ENCODE data around the gene CSMD2. TPM values are rescaled to one million over a fixed set of nuclear protein-coding genes. Genes with fewer than 3 reads are reported as not detected.

CSMD2 gene
- total RNA-seq, 1 donor from 2014 or later, result 0.12 TPM

DNA sequence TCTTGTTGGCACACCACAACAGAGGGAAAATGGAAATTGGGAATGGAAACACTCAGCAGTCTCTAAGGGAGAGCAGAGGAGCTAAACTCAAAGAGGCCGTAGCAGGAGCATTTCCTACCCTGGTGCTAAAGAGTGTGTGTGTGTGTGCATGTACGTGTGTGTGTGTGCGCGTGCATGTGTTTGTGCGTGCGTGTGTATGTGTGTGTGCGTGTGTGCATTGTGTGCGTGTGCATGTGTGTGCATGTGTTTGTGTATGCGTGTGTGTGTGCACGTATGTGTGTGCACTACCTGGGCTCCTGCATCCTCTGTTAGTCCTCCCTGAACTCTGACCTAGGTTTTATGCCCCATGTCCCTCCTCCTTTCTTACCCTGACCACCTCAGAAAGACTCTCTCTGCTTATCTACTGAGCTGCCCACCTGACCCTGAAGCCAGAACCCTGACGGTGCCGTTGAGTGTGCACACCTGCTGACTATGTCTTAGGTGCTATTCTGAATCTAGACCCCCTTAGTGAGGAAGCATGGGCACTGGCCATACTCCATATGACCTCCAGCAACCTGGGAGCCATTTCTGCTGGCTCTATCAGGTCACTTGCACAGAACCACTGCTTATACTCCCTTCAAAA lies 458.3 kb downstream of the CSMD2 start:
- DNase-seq (ENCODE audit: extremely low read depth, low read depth, low spot score), result no peak

DNA sequence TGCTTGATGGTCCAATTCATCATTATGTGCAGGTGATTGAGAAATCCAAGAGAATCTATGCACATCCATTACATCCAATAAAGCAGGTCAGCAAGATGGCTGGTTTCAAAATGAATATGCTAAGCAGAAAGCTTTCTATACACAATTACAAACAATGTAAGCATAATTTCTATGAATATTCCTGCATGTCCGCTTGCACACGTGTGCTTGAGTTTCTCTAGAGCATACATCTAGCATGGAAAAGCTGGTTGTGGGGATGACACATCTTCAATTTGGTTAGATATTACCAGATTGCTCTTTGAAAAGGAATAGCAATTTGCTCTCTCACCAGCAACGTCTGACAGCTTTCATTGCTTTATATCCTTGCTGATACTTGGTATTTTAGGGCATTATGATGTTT lies 461.6 kb downstream of the CSMD2 start:
- no peak for DNase-seq (ENCODE audit: extremely low read depth, low read depth, low spot score)

DNA sequence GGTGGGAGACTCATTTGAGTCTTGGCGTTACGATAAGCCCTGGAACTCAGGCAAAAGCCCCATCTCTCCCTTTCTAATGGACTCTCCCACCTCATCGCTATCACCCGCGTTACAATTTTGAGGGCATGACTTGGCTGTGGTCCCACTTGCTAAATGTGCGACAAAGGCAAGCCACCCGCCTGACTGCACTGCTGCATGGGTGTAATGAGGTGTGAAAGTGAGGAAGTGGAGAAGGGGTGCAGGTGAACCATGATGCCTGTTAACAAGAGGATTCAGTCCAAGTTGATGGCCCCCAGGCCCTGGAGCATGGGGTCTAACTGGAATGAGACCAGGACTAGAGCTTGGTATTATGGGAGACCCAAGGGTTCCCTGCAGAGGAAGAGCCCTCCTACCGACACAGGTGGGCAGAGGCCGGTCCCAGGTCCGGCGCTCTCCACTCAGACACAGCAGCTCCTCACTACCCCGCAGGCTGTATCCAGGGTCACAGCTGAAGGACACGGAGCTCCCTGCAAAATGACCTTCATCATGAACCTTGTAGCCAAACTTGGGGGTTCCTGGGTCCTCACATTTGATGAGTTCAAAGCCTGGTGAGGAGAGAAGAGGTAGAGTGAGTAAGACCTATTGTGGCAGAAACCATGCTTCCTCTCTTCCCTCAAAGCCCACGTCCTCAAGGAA lies 466.5 kb downstream of the CSMD2 start:
- DNase-seq (ENCODE audit: extremely low read depth, low read depth, low spot score), result no peak

DNA sequence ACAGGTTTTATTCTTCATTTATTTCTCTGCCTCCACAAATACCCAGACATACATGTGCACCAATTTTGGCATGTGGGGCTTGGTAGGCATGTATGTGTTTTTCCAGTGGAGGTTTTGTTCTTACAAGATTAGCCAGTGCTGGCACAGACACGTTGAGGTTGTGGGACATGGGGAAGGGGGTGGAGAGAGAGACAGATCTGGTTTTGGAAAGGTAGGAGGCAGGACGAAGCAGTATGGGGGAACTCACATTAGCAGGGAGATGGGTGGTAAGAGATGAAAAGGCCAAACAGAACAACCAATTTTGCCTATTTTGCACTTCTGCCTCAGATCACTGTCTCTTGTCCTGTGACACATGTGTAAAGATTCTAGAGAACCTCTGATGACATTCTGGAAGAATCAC lies 467.2 kb downstream of the CSMD2 start:
- no peak for DNase-seq (ENCODE audit: extremely low read depth, low read depth, low spot score)

DNA sequence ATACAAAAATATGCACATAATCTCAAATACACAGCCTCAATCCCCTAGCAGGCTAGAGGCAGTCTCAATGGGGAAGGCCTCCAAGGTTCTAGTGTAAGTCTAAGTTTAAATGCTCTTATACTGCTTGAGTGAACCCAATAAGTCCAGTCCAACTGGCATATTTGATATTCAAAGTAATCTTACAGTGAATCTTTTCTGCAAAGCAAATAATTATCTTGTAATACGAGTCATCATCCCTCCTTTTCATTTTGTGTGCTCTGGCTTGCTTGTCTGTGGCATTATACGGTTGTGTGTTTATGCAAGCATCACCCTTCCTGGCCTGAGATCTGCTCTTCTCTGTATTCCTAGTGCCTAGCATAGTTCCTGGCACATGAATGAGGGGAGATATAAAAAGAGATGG lies 468.1 kb downstream of the CSMD2 start:
- no peak for DNase-seq (ENCODE audit: extremely low read depth, low read depth, low spot score)

DNA sequence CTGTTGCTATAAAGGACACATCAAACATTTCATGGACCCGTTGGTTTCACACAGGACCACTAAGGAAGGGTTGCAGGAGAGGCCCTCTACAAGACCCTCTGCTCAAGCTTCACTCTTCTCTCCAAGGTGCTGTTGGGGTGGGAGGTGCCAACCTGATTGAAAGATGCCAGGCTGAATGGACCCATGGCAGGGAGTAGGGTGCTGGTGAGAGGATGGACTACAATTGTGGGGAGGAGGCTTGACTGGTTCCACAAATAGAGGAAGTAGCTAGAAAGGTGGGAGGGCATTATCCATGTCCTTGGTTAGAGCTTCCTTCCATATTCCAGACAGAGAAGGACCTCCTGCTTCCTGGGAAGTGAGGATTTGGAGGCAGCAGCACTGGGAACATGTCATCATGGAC lies 468.7 kb downstream of the CSMD2 start:
- DNase-seq (ENCODE audit: extremely low read depth, low read depth, low spot score), result no peak

DNA sequence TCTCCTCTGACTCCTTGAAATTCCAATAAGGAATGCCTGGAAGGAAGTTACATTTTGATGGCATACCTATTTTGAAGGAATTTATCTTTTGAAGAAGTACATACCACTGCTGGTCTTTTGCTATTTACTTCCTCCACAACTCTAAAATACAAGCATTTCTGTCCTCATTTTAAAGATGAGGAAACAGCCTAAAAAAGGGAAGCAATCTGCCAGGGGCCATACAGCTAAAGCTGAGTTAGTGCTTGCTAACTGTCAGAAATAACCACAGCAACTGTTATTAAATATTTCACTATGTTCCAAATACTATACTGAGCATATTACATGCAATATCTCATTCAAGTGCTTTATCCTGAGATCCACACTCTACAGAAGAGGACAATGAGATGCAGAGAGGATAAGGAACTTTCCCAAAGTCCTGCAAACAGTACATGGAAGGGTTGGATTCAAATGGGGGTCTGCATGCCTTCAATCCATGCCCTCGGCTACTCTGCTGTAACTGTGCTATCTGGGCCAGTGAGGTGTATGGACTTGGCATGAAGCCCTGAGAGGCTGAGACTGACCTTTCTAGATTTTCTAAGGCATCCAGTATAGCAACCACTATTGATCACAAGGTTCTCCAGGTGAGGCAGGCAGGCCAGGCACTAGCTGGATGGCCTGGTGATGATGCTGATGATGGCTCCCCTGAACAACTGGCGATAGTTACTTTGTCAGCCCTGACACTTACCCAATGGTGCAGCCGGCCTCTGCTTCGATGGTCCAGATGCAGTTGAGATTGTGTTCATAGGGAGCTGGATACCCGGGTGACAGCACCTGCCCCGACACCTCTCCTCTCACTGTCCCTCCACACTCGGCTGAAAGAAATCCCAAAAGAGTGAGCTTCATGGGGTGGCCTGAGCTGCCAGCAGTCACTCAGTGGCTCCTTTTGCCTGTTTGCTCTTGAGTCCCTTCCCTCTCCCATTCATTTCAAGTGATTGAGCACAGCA lies 472.5 kb downstream of the CSMD2 start:
- no peak for DNase-seq (ENCODE audit: extremely low read depth, low read depth, low spot score)

DNA sequence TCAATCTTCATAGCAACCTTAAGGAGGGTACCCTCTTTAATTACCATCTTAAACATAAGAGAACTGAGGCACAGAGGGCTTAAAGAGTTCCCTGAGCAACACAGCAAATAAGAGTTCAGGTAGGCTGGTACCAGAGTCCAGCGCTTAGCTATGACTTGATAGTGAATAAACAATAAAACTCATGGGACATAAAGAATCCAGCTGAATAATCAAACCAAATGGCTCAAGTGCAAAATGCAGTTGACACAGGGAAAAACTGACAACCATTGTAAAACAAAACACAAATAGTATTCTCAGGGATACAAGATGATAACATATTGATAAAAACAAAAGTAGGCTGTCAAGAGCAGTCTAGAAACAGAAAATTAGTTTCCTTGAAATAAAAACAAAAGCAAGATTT lies 478.0 kb downstream of the CSMD2 start:
- DNase-seq (ENCODE audit: extremely low read depth, low read depth, low spot score), result no peak

DNA sequence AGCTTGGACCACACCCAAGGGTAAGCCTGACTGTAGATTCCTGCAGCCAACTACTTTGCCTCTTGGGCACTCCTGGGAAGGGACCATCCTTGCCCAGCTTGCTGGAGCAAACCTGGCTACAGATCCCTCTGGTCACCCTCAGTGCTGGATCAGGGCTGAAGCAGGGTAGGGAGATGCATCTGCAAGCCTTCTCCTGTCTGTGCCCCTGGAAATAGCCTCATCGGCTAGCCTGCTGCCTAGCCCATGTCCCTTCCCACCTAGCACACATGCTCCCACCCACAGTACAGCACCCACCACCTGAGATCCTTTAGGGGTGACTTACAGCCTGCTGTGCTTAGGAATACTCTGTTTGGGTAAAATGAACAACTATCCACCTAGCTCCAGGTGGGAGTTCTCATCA lies 478.5 kb downstream of the CSMD2 start:
- DNase-seq (ENCODE audit: extremely low read depth, low read depth, low spot score), result no peak

DNA sequence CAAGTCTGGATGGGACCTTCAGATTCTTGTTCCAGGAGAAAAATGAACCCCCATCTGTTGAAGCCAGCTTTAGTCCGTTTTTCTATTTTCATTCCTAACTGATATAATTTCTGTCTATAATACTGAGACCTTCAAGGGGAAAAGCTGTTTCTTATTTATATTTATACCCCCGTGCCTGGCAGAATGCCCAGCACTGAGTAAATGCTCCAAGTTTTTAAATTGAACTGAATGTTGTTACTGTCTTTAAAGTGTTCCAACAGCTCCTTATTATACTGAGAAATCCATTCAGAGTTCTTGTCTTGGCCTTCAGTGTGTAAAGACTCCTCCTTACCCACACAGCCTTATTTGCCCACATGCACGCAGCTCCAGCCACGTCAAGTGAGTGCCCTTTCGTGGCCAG lies 479.8 kb downstream of the CSMD2 start:
- DNase-seq (ENCODE audit: extremely low read depth, low read depth, low spot score), result no peak

DNA sequence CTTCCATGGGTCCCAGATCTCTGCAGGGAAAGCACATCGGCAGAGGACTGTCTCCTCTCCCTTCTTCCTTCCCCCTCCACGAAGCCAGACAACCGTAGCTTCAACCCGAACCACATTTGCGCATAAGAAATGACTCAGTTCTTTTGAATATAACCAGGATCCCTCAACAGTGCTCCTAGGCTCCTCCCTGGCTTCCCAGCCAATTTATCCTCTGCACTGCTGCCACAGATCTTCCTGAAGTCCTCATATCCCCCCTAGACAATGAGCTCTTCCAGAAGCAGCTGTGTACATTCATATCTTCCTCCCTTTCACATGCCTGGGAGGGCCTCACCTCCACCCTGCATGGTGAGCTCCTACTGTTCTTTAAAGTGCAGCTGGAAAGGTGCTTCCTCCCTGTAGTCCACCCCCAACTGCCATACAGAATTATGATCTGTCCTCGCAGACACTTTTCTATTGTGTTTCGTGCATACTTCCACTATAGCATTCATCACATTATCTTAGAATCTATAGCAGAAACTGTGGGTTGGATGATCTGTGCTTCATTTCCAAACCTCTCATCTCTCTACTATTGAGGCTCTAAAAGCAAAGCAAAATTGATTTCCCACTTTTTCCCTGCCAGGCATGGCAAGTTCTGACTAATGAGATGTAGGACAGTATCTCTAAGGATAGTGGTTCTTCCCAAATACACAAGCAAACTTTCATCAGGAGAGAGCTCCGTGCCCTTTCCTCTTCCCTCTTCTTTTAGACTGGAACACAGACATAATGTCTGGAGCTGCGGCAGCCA lies 480.4 kb downstream of the CSMD2 start:
- no peak for DNase-seq (ENCODE audit: extremely low read depth, low read depth, low spot score)

DNA sequence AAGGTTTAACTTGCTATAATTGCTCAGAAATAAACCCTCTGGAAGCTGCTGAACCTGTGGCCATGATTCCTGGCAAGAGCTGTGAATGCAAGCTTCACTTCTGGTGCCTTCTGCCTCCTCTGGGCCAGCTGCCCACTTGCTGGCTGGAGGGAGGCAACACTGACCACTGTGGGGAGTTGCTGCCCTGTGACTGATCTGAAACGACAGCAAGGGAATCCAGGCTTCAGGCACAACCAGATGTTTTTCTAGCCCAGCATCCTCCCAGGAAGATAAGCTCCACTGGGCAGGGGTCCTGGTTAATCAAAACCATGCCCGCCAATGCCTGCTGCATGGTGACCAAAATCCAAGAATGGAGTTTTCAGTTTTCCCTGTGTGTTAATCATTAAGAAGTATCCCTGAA lies 481.1 kb downstream of the CSMD2 start:
- DNase-seq (ENCODE audit: extremely low read depth, low read depth, low spot score), result no peak

DNA sequence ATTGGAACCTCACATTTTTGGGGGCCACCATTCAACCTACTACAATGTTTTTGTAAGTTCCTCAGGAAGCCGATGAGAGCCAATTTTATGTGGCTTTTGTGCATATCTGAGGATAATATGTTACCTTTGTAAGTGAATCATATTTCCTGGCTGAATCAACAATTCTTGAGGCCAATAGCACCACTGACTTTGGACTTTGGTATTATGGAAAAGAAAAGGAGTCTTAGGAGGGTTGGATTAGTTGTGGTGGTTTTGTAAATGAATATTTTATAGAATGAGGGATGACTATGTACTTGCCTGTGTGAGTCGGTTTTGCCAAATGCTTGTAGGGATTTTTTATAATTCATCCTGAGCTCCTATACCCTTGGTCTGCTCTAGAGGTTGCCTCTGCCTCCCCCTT lies 482.7 kb downstream of the CSMD2 start:
- DNase-seq (ENCODE audit: extremely low read depth, low read depth, low spot score), result no peak

DNA sequence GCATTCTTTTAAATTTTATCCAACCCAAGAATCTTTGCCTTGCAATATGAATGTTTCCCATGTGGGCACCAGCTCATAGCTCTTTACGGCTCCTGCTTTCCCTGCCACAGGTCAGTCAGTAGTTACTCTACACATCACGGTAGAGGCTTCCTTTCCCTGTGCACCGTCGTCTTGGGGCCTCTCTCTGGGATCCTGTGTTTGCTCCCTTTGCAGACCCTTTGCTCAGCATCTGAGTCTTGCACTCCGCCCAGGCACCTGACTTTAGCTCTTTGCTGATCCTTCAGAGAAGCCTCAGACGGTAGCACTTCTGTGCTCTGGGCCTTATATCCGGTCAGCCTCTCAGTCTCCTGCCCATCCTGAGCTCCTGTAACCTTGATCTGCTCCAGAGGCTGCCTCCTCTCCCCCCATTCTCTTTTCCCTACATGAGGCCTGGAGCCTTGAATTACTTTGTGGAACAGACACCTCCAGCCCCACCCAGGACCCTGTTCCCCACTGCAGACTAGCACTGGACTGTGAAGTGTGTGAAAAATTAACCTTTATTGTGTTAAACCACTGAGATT lies 484.7 kb downstream of the CSMD2 start:
- DNase-seq (ENCODE audit: extremely low read depth, low read depth, low spot score), result no peak

DNA sequence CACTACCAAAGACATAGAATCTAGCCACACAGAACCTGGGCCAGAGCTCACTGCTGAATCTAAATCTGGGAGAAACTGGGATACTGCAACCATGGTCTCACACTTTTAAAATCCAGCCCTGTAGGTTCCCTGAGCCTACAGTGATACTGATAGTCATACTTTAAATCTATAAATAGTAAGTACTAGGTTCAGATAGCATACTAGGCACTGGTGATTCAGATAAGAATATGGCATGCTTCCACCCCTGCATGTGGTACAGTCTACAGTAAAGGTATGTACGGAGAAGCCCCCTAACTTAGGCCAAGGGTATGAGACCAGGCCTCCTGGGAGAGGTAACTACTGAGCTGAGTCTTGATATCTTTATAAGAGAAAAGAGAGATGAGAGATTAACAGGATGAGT lies 494.5 kb downstream of the CSMD2 start:
- no peak for DNase-seq (ENCODE audit: extremely low read depth, low read depth, low spot score)

DNA sequence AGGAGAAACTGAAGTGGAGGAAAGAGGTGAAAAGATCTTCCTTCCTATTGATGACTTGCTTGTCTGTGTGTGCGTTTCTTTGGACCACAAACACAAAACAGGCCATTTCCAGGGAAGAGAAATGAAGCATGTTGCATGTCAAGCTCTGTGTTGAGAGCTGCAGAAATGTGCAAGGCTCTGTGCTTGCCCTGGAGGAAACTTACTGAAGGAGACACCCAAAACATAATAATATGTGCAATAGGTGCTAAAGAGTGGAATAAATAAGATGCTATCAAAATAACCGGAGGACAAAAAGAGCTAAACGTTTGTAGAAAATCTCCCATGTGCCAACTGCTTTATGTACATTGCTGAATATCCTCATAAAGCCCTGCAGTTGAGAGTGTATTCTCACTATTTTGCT lies 496.3 kb downstream of the CSMD2 start:
- DNase-seq (ENCODE audit: extremely low read depth, low read depth, low spot score), result no peak

DNA sequence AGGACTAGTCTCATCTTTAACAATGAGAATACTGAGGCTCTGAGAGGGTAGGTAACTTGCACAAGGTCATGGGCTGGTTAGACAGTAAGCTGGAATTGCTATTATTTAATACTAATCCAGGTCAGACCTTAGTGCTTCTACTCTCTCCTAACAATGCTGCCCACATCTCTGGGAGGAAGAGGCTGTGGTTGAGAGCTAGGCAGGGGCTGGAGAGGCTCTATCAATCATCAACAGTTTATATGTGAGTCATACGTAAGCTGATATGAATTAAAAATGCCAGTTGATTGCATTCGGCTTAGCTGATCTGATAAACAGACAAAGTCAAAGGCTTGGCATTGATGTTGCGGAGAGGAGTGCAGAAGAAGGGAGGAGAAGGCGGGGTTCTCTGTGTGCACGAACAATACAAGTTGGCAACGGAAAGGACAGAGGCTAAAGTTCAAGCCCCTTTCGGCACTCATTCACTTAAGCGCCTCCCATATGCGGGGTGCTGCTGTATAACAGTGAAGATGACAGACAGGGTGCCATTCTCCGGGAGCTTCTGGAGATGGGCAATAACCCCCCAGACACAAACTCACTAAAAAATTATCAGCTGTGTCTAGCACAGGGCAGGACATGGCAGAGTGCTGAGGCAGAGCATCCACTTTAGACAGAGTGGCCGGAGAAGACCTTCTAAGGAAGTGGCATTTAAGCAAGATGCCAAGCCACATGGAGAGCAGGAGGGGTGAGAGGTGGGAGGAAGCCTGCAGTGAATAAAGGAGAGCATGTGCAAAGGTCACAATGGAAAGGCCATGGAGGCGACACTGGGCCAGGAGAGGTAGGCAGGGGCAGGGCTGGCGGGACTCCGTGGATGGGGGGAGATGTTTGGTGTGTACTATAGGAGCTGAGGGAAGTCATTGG lies 497.4 kb downstream of the CSMD2 start:
- DNase-seq (ENCODE audit: extremely low read depth, low read depth, low spot score), result no peak

DNA sequence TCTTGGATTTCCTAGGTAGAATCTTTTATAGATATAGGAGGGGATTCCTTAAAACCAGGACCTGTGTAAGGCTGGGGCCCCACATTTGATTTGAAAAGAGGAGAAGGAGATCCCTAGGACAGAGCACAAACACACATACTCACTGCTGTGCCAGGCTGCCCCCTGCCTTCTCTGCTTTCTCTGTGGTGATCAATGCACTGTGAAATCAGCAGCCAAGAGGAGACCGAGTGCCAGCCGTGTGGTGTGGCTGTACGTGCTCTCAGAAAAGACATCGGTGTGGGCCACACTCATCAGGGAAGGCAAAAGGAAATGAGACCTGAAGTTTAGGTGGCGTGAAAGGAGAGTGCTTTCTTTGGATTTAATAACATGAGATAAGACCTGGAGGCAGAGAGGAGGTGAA lies 498.4 kb downstream of the CSMD2 start:
- DNase-seq (ENCODE audit: extremely low read depth, low read depth, low spot score), result no peak

DNA sequence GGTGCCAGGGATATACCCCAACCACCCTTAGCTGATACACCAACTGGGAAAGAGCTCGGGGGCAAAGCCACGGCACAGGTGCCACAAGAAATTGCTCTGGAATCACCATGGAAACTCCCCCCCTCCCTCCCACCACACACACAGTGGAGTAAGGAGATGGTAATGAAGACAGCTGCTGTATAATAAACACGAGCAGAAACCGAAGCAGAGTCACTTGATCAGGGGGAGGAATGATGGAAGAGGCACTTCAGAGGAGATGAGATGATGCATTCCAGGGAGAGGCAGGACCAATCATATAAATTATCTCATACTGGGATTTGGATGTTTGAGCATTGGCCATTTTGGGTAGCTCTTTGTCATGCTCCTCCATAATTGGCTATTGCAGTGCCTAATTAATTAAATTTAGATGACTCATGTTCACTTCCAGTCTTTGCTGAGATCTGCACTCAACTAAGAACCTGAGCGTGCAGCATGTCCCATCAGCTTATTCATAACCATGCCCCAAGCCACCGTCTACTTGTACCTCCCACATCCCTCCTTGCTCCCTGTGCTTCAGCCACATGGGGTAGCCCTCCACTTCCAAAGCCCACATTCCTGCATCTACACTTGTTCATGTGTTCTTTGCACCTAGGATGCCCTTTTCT lies 503.1 kb downstream of the CSMD2 start:
- DNase-seq (ENCODE audit: extremely low read depth, low read depth, low spot score), result no peak

All from glomerular endothelial cell (primary cell).